ENCODE data around the gene IL15RA.

IL15RA gene

DNA sequence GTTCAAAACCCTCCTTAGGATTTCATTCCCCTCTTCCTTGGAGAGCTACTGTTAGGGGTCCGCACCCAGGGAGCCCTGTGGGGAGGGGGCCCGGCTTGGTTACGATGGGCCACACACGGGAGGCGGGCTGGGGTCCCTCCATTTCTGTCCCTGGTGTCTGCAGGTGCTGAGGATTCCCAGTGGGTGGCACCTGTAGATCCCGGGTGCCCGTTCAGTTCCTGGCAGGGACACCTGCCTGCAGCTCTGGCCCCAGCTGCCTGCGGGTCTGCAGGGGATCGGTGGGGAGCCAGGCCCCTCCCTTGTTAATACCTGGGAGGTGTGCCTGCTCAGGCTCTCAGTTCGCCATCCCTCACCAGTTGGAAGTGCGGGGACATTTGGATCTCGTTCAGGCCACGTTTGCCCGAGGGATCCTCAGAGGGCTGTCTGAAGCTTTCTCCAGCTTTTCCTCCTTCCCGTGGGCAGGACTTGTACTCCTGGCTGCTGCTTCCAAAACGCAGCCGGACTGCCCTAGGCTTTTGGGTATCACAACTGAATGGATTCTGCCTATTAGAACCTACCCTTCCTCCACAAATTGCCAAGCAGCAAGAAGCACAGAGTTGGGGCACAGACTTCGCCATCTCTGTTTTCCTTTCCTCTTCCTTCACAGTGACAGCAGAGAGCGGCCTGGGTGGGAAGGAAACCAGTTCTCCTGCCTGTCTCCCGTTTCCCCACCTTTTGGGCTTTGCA is 22.3 kb upstream of the IL15RA start:
- no peak overlapping the region for H3K27ac ChIP-seq (replicated peaks)
- DNase-seq (ENCODE audit: low read depth in 1 of 2, low spot score in 1 of 2) = no peak
- H3K27me3 ChIP-seq (ENCODE audit: insufficient read depth, poor library complexity, severe bottlenecking) = no peaks in the 10 kb centered on the region
- no peak overlapping the region for H3K4me3 ChIP-seq (replicated peaks; ENCODE audit: insufficient read depth, low read length)
- TF ChIP-seq REST (IDR thresholded peaks at IDR 0.05; ENCODE audit: insufficient replicate concordance, low read depth) (no peak), GABPA (IDR thresholded peaks at IDR 0.05; ENCODE audit: low read depth) (no peak), CTCF (IDR thresholded peaks at IDR 0.05; ENCODE audit: insufficient read depth, low read length) (no peak), SPI1 (IDR thresholded peaks at IDR 0.05; ENCODE audit: borderline replicate concordance, low read depth) (no peak), POLR2AphosphoS5 (IDR thresholded peaks at IDR 0.05; ENCODE audit: low read depth) (no peak)

- DNase-seq (ENCODE audit: low read depth in 1 of 2, low spot score in 1 of 2) = no peak
- no peak overlapping the region for H3K27ac ChIP-seq (replicated peaks)
- no peak for TF ChIP-seq REST (IDR thresholded peaks at IDR 0.05; ENCODE audit: insufficient replicate concordance, low read depth)
- TF ChIP-seq GABPA (IDR thresholded peaks at IDR 0.05; ENCODE audit: low read depth) = no peak
- TF ChIP-seq SPI1 (IDR thresholded peaks at IDR 0.05; ENCODE audit: borderline replicate concordance, low read depth) = no peak
- TF ChIP-seq POLR2AphosphoS5 (IDR thresholded peaks at IDR 0.05; ENCODE audit: low read depth) = no peak
- TF ChIP-seq CTCF (IDR thresholded peaks at IDR 0.05; ENCODE audit: insufficient read depth, low read length) = no peak
- no peaks in the 10 kb centered on the region for H3K27me3 ChIP-seq (ENCODE audit: insufficient read depth, poor library complexity, severe bottlenecking)
- no peak overlapping the region for H3K4me3 ChIP-seq (replicated peaks; ENCODE audit: insufficient read depth, low read length)
These were observed 19.4 kb upstream of the IL15RA start for GRCh38 chr10:5996696-5997095.

DNA sequence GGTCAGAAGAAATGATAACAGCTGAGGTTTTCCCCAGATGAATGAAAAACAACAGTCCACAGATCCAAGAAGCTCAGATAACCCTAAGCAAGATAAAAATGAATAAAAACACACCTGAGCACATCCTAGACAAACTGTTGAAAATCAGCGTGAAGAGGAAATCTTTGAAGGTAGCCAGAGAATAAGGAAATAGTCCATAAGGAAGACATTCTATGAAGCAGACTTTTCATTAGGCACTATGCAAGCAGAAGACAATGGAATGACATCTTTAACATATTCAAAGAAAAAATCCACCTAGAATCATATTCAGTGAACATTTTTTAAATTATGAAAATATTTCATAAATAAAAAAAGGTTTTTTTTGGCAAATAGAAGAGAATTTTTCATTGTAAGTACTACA is 15.1 kb upstream of the IL15RA start:
- no peak overlapping the region for H3K4me3 ChIP-seq (replicated peaks; ENCODE audit: insufficient read depth, low read length)
- no peak overlapping the region for H3K27ac ChIP-seq (replicated peaks)
- DNase-seq (ENCODE audit: low read depth in 1 of 2, low spot score in 1 of 2) = no peak
- no peaks in the 10 kb centered on the region for H3K27me3 ChIP-seq (ENCODE audit: insufficient read depth, poor library complexity, severe bottlenecking)
- no peak for TF ChIP-seq POLR2AphosphoS5 (IDR thresholded peaks at IDR 0.05; ENCODE audit: low read depth)
- no peak for TF ChIP-seq CTCF (IDR thresholded peaks at IDR 0.05; ENCODE audit: insufficient read depth, low read length)
- no peak for TF ChIP-seq SPI1 (IDR thresholded peaks at IDR 0.05; ENCODE audit: borderline replicate concordance, low read depth)
- no peak for TF ChIP-seq GABPA (IDR thresholded peaks at IDR 0.05; ENCODE audit: low read depth)
- TF ChIP-seq REST (IDR thresholded peaks at IDR 0.05; ENCODE audit: insufficient replicate concordance, low read depth) = no peak
